EH (cell line): ENCODE data around the gene VPS39.

Experiments used
- DNase-seq: peaks from one replicate; pipeline ENCODE4 v3.0.0-alpha.2; 2015; ENCODE audit warnings: low read depth

The VPS39 gene

DNA sequence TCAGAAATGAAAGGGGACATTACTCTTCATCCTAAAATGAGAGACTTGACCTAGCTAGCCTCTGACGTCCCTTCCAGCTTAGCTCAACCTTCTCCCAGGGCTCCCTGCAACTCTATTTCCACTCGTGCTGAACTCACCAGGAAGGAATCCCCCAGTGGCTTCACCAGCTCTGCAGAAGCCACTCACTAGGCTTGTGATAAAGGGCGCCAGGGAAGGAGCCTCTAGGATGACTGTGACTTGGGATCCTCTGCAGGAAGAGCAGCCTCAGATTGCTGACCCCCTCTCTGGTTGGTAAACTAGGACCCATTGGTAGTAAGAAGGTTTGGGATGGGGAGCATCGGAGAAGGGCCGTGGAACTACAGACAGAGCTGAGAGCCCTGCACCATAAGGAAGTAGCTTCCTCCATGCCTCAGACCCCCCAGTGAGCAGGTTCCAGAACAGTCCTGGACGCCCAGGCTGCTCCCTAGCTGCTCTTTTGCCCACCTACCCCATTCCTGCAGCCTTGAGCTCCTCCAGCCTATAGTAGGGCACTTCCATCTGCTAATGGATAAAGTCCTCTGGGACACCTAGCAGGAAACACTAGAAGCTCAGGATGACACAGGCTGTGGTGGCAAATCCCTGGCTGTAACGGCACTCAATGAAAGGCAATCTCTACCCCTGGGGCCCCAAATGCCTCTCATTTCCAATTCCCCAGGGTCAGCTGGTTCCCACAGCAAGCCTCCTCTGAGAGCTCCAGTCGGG is 77.7 kb downstream of the VPS39 start:
- DNase-seq = no peak

DNA sequence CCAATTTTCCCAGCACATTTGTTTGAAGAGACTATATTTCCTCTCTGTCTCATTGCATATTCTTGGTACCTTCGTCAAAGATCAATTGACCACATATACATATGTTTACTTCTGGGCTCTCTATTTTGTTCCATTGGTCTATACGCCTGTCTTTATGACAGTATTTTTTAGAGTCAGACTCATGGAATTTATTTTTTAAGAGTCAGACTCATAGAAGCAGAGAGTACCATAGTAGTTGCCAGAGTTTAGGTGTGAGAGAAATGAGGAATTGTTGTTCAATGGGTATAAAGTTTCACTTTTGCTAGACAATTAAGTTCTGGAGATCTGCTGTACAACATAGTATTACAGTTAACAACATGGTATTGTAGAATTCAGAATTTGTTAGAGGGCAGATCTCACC is 78.7 kb downstream of the VPS39 start:
- DNase-seq = no peak

DNA sequence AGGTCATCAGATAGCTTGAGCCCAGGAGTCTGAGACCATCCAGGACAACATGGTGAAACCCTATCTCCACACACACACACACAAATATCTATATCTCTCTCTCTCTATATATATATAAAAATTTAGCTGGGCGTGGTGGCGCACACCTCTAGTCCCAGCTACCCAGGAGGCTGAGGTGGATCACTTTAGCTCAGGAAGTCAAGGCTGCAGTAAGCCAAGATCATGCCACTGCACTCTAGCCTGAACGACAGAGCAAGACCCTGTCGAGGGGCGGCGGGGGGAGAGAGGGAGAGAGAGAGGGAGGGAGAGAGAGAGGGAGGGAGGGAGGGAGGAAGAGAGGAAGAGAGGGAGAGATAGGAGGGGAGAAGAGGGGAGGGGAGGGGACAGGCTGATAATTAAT is 79.6 kb downstream of the VPS39 start:
- no peak for DNase-seq

DNA sequence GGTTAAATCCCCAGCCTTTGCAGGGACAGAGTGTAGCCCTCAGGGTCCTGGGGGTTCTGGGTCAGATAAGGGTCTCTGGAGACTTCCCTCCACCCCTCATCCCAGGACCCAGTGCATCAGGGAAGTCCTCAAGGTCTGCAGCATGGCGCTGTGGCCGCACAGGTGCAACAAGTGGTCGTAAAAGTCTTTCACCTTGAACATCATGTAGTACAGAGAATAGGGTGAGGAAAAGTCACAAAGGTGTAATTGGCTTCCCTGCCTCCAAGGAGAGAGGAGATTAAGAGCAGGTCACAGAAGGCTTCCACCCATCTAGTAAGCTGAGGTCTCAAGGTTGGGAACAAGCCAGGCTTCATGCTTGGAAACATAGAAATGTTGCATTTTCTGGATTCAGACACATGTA is 84.6 kb downstream of the VPS39 start:
- no peak for DNase-seq

DNA sequence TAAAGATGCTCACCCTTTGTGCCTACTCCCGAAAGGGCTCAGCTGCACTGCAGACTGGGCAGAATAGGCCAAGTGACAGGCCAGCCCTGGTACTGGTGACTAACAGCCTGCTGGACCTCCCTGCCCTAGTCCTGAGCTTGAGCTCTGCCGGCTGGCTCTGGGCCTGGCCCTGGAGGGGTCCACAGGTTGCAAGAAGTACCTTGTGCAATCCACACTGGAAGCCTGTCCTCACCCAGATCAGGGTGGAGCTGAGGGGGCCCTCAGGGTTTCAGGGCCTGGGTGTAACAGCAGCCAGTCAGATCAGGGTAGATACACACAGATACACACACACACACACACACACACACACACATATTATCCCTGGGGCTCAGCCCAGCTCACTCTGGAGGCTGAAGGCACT is 86.4 kb downstream of the VPS39 start:
- no peak for DNase-seq

DNA sequence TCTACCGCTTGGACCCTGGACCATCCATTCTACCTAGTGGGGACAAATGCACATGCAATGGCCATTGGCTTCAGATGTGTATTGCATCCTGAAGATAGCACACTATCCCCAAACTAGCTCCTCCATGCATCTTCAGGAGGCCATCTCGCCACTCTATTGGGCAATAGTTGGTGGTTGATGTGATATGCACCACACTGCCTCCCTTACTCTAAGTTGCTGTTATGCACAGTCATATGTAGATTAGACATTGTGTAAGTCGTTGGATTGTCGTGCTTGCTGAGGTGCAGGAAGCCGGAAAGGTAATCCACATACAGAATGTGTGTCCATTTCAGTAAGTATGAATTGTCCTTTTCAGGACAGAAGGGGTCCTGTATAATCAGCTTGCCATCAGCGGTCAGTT is 87.1 kb downstream of the VPS39 start:
- DNase-seq = no peak

DNA sequence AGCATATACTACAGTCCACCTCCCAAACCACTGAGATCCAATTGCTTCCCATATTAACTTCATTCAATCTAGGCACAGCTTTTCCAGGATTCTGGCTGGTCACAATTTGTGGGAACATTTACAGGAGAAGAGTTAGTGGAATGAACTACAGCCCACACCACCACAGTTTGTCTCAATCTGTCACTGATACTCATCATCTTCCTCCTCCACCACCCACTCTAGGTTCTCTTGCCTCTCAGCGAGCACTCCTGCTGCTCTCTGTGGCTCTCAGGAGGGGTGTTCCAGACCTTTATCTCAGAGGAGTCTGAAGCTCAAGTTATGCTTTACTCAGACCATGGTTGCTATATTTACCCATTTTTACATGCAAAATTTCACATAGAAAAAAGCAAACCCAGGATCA is 87.8 kb downstream of the VPS39 start:
- no peak for DNase-seq

DNA sequence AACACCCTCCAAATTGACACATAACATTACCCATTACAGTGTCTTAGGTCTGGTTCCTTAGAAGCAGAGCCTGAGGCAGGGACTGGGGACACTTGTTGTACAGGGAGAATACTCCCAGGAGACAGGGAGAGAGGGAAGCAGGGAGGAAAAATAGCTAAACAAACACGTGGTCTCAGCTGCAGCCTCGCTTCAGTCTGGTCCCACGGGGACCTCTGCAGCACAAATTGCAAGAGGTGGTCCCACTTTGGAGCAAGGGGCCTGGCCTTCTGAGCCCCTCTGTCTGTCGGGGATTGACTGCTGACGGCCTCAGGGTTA is 88.7 kb downstream of the VPS39 start:
- no peak for DNase-seq

DNA sequence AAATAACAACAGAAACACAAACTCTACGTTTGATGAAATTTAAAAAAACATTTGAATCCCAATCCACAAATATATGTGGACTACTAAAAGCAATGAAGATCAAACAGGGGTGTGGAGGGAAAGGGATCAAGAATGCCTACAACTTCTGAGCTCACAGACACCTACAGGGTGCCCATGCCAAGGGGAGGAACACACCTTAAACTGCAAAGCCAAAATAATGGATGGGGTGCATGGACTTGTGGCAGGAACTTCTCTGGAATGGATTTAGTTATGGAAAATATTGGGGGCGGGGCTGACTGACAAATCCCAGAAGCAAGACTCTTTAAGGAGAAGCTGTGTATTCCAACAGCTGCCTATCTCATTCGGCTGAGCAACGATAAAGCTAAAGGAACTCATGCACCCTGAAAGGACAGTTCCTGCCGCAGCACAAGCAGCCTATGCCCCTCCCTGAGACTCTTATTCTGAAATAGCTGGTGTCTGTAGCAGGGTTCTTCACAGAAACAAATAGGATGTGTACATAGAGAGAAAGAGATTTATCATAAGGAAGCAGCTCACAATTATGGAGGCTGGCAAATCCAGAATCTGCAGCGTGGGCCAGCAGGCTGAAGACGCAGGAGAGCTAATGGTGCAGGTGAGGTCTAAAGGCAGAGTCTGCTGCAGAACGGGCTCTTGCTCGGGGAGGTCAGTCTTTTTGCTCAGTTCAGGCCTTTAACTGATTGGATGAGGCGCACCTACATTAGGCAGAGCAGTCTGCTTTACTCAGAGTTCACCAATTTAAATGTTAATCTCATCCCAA is 89.3 kb downstream of the VPS39 start:
- DNase-seq = peak; percentile 25

DNA sequence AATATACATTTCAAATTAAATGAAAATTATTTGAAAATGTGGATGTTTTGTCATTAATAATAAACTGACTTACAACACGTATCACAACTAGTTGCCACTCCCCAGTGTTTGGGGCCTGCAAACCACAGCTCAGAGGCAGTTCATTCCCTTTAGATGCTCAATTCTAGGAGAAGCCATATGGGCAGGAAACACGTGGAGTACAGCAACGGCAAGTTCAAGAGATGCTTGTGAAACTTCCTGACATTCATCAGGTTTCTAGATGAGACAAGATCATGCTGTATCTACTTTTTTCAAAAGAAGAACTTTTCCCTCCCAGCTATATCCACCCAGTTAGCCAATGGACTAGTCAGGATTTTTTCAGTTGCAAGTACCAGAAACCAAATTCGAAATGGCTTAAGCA is 96.2 kb downstream of the VPS39 start:
- DNase-seq = no peak

DNA sequence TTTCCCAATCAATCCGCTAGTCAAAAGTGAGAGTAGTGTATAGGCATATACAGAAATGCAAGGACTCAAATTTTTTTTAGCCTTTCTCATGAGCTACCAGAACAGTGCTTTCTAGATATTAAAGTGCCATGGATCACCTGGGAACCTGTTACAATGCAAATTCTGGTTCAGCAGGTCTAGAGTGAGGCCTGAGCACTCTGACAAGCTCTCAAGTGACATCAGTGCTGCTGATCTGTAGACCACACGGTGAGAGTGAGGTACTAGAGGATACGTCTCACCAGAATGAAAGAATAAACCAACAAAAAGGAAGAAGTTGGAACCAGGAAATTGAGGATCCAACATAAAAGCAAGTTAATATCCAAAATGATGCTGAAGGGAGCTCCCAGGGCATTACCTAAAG is 97.7 kb downstream of the VPS39 start:
- DNase-seq = no peak

DNA sequence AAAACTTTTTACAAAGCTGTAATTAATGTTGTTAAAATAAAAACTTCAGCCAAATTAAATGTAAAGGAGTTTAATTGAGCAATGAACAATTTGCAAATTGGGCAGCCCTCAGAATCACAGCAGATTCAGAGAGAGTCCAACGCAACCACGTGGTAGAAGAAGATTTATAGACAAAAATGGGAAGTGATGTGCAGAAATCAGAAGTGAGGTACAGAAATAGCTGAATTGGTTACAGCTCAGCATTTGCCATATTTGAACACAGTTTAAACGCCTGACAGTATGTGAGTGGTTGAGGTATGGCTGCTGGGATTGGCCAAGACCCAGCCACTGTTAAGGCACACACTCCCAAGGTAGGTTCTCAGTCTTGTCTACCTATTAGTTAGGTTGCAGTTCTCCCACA is 99.3 kb downstream of the VPS39 start:
- no peak for DNase-seq
